ENCODE data around the gene CELSR1.

Gene CELSR1

GRCh38 chr22:46439576-46440465 is 97.6 kb downstream of the CELSR1 start:
- DNase-seq, result no peak

- DNase-seq, result no peak
These were observed 98.3 kb downstream of the CELSR1 start for GRCh38 chr22:46439111-46439510.

- DNase-seq, result peak; percentile 17
These were observed 99.6 kb downstream of the CELSR1 start for GRCh38 chr22:46437671-46438440.

GRCh38 chr22:46436595-46437175 is 100.7 kb downstream of the CELSR1 start:
- no peak for DNase-seq

- no peak for DNase-seq
These were observed 104.1 kb downstream of the CELSR1 start for GRCh38 chr22:46433318-46433717.

- DNase-seq, result no peak
These were observed 105.0 kb downstream of the CELSR1 start for GRCh38 chr22:46432164-46433068.

GRCh38 chr22:46430961-46431838 is 106.2 kb downstream of the CELSR1 start:
- no peak for DNase-seq

GRCh38 chr22:46429325-46429853 is 108.0 kb downstream of the CELSR1 start:
- no peak for DNase-seq

GRCh38 chr22:46428602-46429324 is 108.7 kb downstream of the CELSR1 start:
- DNase-seq, result no peak

GRCh38 chr22:46428171-46428570 is 109.2 kb downstream of the CELSR1 start:
- no peak for DNase-seq

- DNase-seq, result no peak
These were observed 112.4 kb downstream of the CELSR1 start for GRCh38 chr22:46425016-46425415.

- DNase-seq, result no peak
These were observed 112.9 kb downstream of the CELSR1 start for GRCh38 chr22:46424496-46424895.

- no peak for DNase-seq
These were observed 114.5 kb downstream of the CELSR1 start for GRCh38 chr22:46422896-46423295.

GRCh38 chr22:46421267-46421666 is 116.2 kb downstream of the CELSR1 start:
- no peak for DNase-seq

GRCh38 chr22:46419754-46420571 is 117.5 kb downstream of the CELSR1 start:
- DNase-seq, result no peak

- DNase-seq, result no peak
These were observed 118.6 kb downstream of the CELSR1 start for GRCh38 chr22:46418827-46419226.

- DNase-seq, result no peak
These were observed 119.7 kb downstream of the CELSR1 start for GRCh38 chr22:46417769-46418168.

- no peak for DNase-seq
These were observed 120.4 kb downstream of the CELSR1 start for GRCh38 chr22:46416891-46417580.

GRCh38 chr22:46416520-46416871 is 120.9 kb downstream of the CELSR1 start:
- no peak for DNase-seq

Data from NCI-H1092 (cell line).